ENCODE data around the gene PSMD11. TPM values are rescaled to one million over a fixed set of nuclear protein-coding genes. Genes with fewer than 3 reads are reported as not detected.

Gene PSMD11
- total and polyA plus RNA-seq, 2 of the 8 experiments (the other 6 are each of a cell fraction or from before 2014, with no cell fraction given), result 68.4 to 171 TPM

- Histone ChIP-seq H3K23me2 (ENCODE audit: low read depth, low read length) (peaks cover 3% of the 10 kb centered on the region; the same call in 1 of the 2 replicates), H2BK120ac (replicated peaks; ENCODE audit: low read depth, low read length) (no peak overlapping the region), H2AFZ (ENCODE audit: low read length) (no peak overlapping the region), H3K18ac (ENCODE audit: extremely low read depth, low read length) (no peak overlapping the region), H3K9me3 (ENCODE audit: insufficient read depth in 2 of 2, low read depth in 1 of 2, low read length in 1 of 2) (no peaks in the 10 kb centered on the region), H3K4me1 (replicated peaks in 1 of 4; ENCODE audit: control insufficient read depth in 3 of 4, insufficient read depth in 4 of 4, low read length in 3 of 4) (peaks cover 21 to 45% (median 27%) of the 10 kb centered on the region in 4 experiments), H2AK5ac (ENCODE audit: low read depth, low read length) (0 out of 2 replicates have a peak overlapping the region, but pooled peaks have one; percentile 47), H3K27me3 (replicated peaks in 1 of 4; ENCODE audit: control insufficient read depth in 3 of 4, extremely low read depth in 1 of 4, insufficient read depth in 3 of 4, low read length in 3 of 4) (no peaks in the 10 kb centered on the region; a peak in 2 of 7 replicates), H2BK5ac (ENCODE audit: low read depth, low read length) (no peak overlapping the region), H4K8ac (ENCODE audit: extremely low read depth, insufficient read depth, low read length) (no peak overlapping the region), H4K5ac (ENCODE audit: insufficient read length, low read depth, low read length) (no peak overlapping the region), H3K23ac (ENCODE audit: insufficient read length) (no peak overlapping the region), H3K79me1 (ENCODE audit: low read depth, low read length) (no peaks in the 10 kb centered on the region), H2BK12ac (ENCODE audit: low read depth, low read length) (no peak overlapping the region; the same call in 1 of the 2 replicates), H3K4me3 (ENCODE audit: extremely low read depth in 1 of 4, insufficient read depth in 2 of 4, low read depth in 3 of 4, low read length in 4 of 4) (no peak overlapping the region), H2BK15ac (ENCODE audit: low read length) (no peak overlapping the region), H3K56ac (replicated peaks; ENCODE audit: insufficient read length, low read depth, low read length) (no peak overlapping the region), H4K20me1 (replicated peaks in 1 of 2; ENCODE audit: control insufficient read depth in 1 of 2, insufficient read depth in 2 of 2, low read length in 2 of 2) (no peaks in the 10 kb centered on the region), H2BK20ac (ENCODE audit: low read length) (no peak overlapping the region), H3K36me3 (ENCODE audit: control insufficient read depth in 2 of 4, insufficient read depth in 4 of 4, low read length in 3 of 4) (no peaks in the 10 kb centered on the region), H3K9ac (replicated peaks in 1 of 4; ENCODE audit: extremely low read depth in 1 of 4, low read depth in 3 of 4, low read length in 3 of 4) (no peak overlapping the region), H4K91ac (replicated peaks; ENCODE audit: insufficient read length, low read length) (no peak overlapping the region), H3K14ac (ENCODE audit: insufficient read length) (no peak overlapping the region), H3K27ac (ENCODE audit: low read depth, low read length) (0 out of 2 replicates have a peak overlapping the region, but pooled peaks have one; percentile 26), H3K79me2 (ENCODE audit: control insufficient read depth in 1 of 2, insufficient read depth in 2 of 2, low read length in 2 of 2) (no peaks in the 10 kb centered on the region), H3K4ac (replicated peaks; ENCODE audit: insufficient read length, low read depth, low read length) (no peak overlapping the region), H3K4me2 (ENCODE audit: insufficient read depth in 1 of 2, low read depth in 2 of 2, low read length in 2 of 2) (peak overlapping the region; percentile 68 to 72; a peak in 2 of 4 replicates)
- WGBS, 2 experiments (ENCODE audit: extremely low coverage in 1 of 2, insufficient coverage in 1 of 2, insufficient read length in 1 of 2, insufficient replicate concordance in 2 of 2, low coverage in 1 of 2, low lambda C conversion rate in 2 of 2, missing lambda C conversion rate in 1 of 2), result 89% methylated on average over 9 of the region's 9 CpGs; no CpG with 5 or more reads in 1 of the 2 experiments
- ChIA-PET POLR2A (ENCODE audit: partially characterized antibody) (interaction anchor here (1.5 to 5.3 kb wide), 2 partner anchors 33 to 37 kb away, joined by 5 to 35 read pairs; partner anchors contain the start of gene CDK5R1), CTCF (ENCODE audit: partially characterized antibody) (interaction anchor here (0.7 to 2.9 kb wide), 3 partner anchors 8 to 111 kb away, joined by 3 to 8 read pairs (median 3); no protein-coding TSS in a partner anchor)
- FAIRE-seq (no peak), DNase-seq (ENCODE audit: low read depth in 1 of 2, low spot score in 2 of 2) (no peak)
- TF ChIP-seq CTBP2 (IDR thresholded peaks at IDR 0.05; ENCODE audit: borderline replicate concordance, insufficient read depth, insufficient read length, low read length) (no peak), MAX (IDR thresholded peaks at IDR 0.05) (no peak), BACH1 (IDR thresholded peaks at IDR 0.05; ENCODE audit: low read length) (no peak), TAF7 (optimal IDR thresholded peaks at IDR 0.05; ENCODE audit: borderline replicate concordance, low read depth, low read length) (no peak), CBX8 (IDR thresholded peaks at IDR 0.05; ENCODE audit: borderline replicate concordance, low read depth, low read length) (no peak), PHF8 (conservative IDR thresholded peaks at IDR 0.05; ENCODE audit: low read depth, low read length) (no peak), TEAD4 (IDR thresholded peaks at IDR 0.05; ENCODE audit: low read depth, low read length) (no peak), USF2 (IDR thresholded peaks at IDR 0.05; ENCODE audit: low read length) (no peak), CHD2 (IDR thresholded peaks at IDR 0.05; ENCODE audit: low read length) (no peak), JUND (IDR thresholded peaks at IDR 0.05; ENCODE audit: low read length) (no peak), SP2 (IDR thresholded peaks at IDR 0.05; ENCODE audit: low read length) (no peak), CHD1 (IDR thresholded peaks at IDR 0.05; ENCODE audit: low read depth, low read length) (no peak)
Measured at GRCh38 chr17:32520737-32521404, 76.6 kb downstream of the PSMD11 start.
